ENCODE data around the gene UGT8.

The UGT8 gene

GRCh38 chr4:114698231-114698630 lies 99.6 kb downstream of the UGT8 start:
- no peak overlapping the region for H3K27ac ChIP-seq
- TF ChIP-seq CTCF (conservative IDR thresholded peaks at IDR 0.05): no peak
- TF ChIP-seq ZFX (IDR thresholded peaks at IDR 0.05): no peak

- TF ChIP-seq ZFX (IDR thresholded peaks at IDR 0.05) (no peak), CTCF (conservative IDR thresholded peaks at IDR 0.05) (no peak)
- no peak overlapping the region for H3K27ac ChIP-seq
Observed at GRCh38 chr4:114701491-114701890, 102.9 kb downstream of the UGT8 start.

- no peak for TF ChIP-seq CTCF (conservative IDR thresholded peaks at IDR 0.05)
- no peak for TF ChIP-seq ZFX (IDR thresholded peaks at IDR 0.05)
- no peak overlapping the region for H3K27ac ChIP-seq
Observed at GRCh38 chr4:114717432-114717831, 118.8 kb downstream of the UGT8 start.

- TF ChIP-seq ZFX (IDR thresholded peaks at IDR 0.05) (no peak), CTCF (conservative IDR thresholded peaks at IDR 0.05) (no peak)
- no peak overlapping the region for H3K27ac ChIP-seq
Observed at GRCh38 chr4:114725066-114725465, 126.5 kb downstream of the UGT8 start.

- no peak for TF ChIP-seq ZFX (IDR thresholded peaks at IDR 0.05)
- TF ChIP-seq CTCF (conservative IDR thresholded peaks at IDR 0.05): no peak
- H3K27ac ChIP-seq: no peak overlapping the region
Observed at GRCh38 chr4:114727461-114727860, 128.9 kb downstream of the UGT8 start.
